Pons (tissue), 1 donor: ENCODE data around the gene SOX2.

ENCODE experiments used
- DNase-seq: peaks from one replicate; pipeline ENCODE4 v3.0.0-alpha.2; 2016; ENCODE audit warnings: low spot score

SOX2 gene

GRCh38 chr3:181711325-181712135 is at the start of gene SOX2:
Gene SOX2, plus strand, starts transcription at chr3:181711925. Its CDS starts 436 bp downstream, at chr3:181712361.
- DNase-seq, result peak; percentile 95

DNA sequence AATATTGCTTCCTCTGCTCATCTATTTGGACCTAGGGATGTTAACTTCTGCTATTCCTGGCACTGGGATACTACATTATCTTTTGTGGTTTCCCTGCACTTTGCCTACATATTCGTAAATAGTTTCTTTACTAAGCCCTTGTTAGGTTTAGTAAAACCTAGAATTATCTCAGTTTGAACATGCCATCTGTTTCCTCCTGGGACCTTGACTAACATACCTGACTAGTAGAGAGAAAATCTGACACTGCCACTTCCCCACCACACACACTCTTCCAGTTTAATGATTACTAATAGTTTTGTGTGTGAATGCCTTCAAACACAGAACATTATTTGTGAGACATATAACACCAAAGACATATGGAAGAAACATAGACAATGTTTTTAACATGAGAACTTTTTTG is 28.2 kb upstream of the SOX2 start:
- DNase-seq, result no peak

GRCh38 chr3:181687190-181687589 is 24.5 kb upstream of the SOX2 start:
- DNase-seq, result peak; percentile 55

GRCh38 chr3:181687731-181688130 is 24.0 kb upstream of the SOX2 start:
- peak; percentile 77 for DNase-seq

GRCh38 chr3:181689546-181689945 is 22.2 kb upstream of the SOX2 start:
- DNase-seq, result peak; percentile 74

DNA sequence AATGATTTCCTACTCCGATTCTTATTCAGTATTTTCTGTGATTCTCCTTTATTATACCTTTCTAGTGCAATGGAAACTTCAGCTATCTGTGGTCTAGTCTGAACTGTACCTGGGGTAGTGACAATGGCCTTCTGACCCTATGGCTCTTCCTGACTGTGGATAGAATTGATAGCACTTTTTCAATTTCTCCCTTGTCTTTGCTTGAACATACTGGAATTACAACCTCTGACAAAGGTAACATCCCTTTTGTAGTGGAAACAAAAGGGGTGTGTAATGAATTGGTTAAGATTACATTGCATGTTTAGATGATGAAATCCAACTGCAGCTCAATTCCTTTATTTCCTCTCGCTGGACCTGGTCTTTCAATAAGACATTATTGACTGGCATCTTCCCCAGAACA is 21.0 kb upstream of the SOX2 start:
- peak; percentile 55 for DNase-seq

DNA sequence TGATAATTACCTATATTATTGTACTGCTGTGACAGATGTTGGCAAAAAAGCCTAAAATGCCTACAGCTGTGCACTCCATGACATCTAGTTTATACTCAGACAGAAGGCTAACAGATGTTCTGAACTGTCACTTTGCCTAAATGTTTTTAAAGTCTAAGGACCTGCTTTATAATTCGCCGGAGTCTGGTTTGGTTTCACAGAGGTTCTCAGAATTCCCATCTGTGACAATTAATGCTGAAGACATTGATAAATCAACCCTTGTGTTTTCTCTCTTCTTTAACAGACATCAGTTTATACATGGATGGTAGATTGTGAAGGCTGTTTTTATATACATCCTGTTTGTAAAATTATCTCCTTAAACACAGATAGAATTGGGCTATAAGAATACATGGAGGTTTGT is 19.8 kb upstream of the SOX2 start:
- no peak for DNase-seq

GRCh38 chr3:181692311-181693145 is 19.2 kb upstream of the SOX2 start:
- DNase-seq, result peak; percentile 66

DNA sequence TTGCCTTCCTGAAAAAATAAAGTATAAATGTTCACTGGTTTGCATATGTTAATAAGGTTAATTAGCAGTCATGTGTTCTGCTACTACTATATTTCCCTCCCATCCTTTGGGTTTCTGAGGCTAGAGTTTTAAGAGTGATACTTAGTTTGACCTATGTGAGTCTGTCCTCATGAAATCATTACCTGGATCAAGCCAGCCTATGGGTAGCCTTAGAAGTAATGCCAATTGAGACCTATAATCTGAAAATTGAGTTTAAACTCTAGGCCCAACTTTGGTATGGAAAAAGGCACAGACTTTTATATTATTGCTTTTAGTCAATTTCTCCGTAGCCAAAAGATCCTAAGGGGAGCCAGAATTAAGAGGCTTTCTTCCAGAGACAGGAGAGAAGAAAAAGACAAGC is 18.4 kb upstream of the SOX2 start:
- peak; percentile 66 for DNase-seq

DNA sequence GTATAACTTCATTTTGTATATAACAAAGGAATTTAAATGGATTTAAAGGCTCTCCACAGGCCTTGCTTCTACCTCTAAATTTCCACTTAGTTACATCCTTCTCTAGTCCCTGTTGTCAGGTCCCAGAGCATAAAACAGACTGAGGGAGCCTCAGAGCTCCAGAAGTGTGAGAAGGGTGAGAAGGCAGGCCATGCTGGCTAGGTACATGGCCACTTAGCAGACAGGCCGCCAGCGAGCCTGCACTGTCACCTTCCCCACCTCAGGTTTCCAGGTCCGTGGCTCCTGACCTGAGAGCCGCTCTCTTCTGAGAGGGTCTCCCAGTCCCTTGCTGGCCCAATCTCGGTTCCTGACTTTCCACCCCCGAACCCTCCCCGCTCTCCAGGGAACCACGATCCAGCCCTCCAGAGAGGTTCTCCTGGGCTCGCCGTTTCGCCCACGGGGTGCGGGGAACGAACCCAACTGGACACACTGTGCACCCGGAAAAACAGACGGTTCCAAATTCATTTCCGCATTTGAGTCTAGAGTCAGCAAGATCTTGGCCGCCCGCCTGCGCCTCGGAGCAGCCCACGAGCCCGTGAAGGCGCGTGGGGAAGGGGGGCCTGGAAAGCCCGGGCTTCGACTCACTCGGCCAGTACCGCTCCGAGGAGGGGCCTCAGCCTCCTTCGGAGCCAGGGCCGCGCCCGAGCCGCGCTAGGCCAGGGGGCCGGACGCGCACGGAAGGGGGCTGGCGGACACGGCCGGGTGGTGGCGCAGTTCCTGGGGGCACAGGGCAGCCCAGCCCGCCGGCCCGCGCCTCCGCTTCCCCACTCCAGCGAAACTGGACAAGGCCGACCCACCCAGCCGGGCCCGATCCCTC is 16.7 kb upstream of the SOX2 start:
- peak; percentile 88 for DNase-seq

GRCh38 chr3:181695661-181696491 is 15.8 kb upstream of the SOX2 start:
- peak; percentile 78 for DNase-seq

- peak; percentile 53 for DNase-seq
Observed at GRCh38 chr3:181696626-181697230, 15.0 kb upstream of the SOX2 start.

- DNase-seq, result peak; percentile 82
Observed at GRCh38 chr3:181698263-181698954, 13.3 kb upstream of the SOX2 start.

DNA sequence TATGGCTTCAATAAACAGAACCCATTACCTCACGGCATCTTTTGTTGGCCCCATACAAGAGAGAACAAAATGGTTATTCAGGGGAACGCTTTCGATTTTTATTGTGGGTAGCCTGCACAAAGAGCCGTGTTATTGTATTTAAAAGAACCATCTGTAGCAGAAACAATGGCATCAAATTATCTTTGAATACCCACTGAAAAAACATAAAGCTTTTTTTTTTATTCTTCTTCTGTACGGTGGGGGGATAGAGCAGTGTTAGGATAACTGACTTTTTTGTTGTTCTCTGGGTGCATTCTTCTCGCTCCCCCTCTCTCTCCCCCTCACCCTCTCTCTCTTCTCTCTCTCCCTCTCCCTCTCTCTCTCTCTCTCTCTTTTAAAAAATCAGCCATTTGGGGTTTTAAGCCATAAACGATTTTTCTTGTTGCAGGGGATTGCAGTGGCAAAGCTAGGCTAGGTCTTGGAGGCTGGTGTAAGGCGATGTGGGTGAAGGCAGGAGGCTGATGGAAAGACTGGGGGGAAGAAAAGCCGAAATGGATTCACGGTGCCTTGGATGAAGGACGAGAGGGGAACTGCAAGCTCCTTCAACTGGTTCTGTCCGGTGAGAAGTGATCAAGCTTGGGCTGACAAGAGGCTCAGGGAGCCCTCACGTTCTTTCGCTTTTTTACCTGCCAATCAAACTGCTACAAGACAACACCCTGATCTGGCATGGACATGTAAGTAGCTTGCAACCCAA is 12.4 kb upstream of the SOX2 start:
- DNase-seq, result peak; percentile 99

DNA sequence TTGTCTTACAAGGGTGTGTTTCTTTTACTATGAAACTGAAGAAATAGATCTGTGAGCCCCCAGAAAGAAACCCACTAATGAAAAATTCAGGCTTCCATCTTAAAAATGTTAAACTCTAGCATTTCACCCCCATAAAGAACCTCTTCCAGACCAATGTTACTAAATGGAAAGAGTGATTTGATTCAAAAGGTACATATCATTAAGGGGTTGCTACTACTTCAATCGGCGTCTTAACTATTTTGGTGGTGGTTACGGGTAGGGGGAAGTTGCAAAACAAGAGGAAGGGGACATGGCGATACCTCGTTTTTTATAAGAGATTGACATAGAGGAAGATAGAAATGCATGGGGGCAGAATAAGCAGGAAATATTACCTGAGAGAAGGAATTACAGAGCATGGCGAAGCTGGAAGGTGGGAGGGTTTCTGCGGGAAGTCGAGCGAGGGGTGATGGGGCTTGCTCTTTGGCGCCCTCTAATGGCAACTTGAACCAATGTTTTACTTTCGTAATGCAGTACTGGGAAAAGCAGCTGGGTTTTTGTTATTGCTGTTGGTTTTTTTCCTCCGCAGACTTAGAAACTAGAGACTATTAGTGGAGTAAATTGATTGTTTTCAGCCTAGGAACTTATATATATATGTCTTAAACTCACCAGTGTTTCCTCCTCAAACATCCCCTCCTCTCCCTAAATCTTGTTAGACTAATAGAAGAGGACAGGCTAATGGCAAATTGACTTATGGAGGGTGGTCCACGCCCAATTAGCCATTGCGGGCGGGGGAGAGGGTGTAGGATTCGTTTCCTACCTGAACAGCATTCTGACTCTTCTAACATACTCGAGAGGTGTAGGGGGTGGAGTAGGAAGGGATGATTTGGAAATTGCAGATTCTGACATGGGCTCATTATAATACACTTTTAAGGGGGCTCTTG is 11.3 kb upstream of the SOX2 start:
- peak; percentile 93 for DNase-seq

GRCh38 chr3:181701096-181701495 is 10.6 kb upstream of the SOX2 start:
- DNase-seq, result peak; percentile 31

- no peak for DNase-seq
Observed at GRCh38 chr3:181703601-181704420, 7.9 kb upstream of the SOX2 start.
